HFF-Myc (cell line): ENCODE results near the gene CHMP4B.

Experiments
- DNase-seq: peaks from one replicate; pipeline ENCODE4 v3.0.0-alpha.2; 2011; ENCODE audit warnings: low read depth; ENCODE audit errors: extremely low read depth
- H3K4me3 ChIP-seq: replicated peaks from 2 replicates; pipeline ENCODE4 v1.5.1; 2011; ENCODE audit warnings: low read depth, mild to moderate bottlenecking, control low read depth, low read length
- CTCF ChIP-seq: IDR thresholded peaks from 2 replicates; pipeline ENCODE4 v1.5.1; 2012; ENCODE audit warnings: mild to moderate bottlenecking, low read depth, low read length, control low read depth; ENCODE audit errors: missing control alignments

CHMP4B gene

GRCh38 chr20:33846291-33846935 is 35.3 kb downstream of the CHMP4B start:
- H3K4me3 ChIP-seq, result no peak overlapping the region
- DNase-seq, result peak; percentile 48
- no peak for TF ChIP-seq CTCF

- no peak for TF ChIP-seq CTCF
- H3K4me3 ChIP-seq, result no peak overlapping the region
- no peak for DNase-seq
Measured at GRCh38 chr20:33847006-33847405, 35.9 kb downstream of the CHMP4B start.

GRCh38 chr20:33848391-33848790 is 37.2 kb downstream of the CHMP4B start:
- DNase-seq, result no peak
- TF ChIP-seq CTCF, result no peak

GRCh38 chr20:33850159-33850558 is 39.0 kb downstream of the CHMP4B start:
- DNase-seq, result no peak
- no peak overlapping the region for H3K4me3 ChIP-seq
- TF ChIP-seq CTCF, result no peak

More at GRCh38 chr20:33848391-33848790, 37.2 kb downstream of the CHMP4B start:
- no peak overlapping the region for H3K4me3 ChIP-seq

GRCh38 chr20:33851842-33852466 is 40.8 kb downstream of the CHMP4B start:
- H3K4me3 ChIP-seq, result no peak overlapping the region
- DNase-seq, result no peak
- TF ChIP-seq CTCF, result no peak

GRCh38 chr20:33852626-33853506 is 41.7 kb downstream of the CHMP4B start:
- DNase-seq, result no peak

More at GRCh38 chr20:33852626-33853506, 41.7 kb downstream of the CHMP4B start:
- no peak overlapping the region for H3K4me3 ChIP-seq
- no peak for TF ChIP-seq CTCF
